Skeletal muscle tissue (tissue), 4 donors: ENCODE results near the gene MAP3K9. TPM values are rescaled to one million over a fixed set of nuclear protein-coding genes. Genes with fewer than 3 reads are reported as not detected.

ENCODE experiments used
- H3K27ac ChIP-seq: one replicate; pipeline ENCODE4 v1.7.0; 2013; ENCODE audit warnings: mild to moderate bottlenecking, low read depth, low read length, inconsistent platforms
- H3K27me3 ChIP-seq, 3 donors: one replicate each; pipeline ENCODE4 v1.7.0; 2013; ENCODE audit warnings: low read length in 3 of 3; ENCODE audit not compliant: control insufficient read depth in 3 of 3, insufficient read depth in 3 of 3
- H3K36me3 ChIP-seq, 3 donors: one replicate each; pipeline ENCODE4 v1.7.0; 2013; ENCODE audit warnings: low read length in 3 of 3; ENCODE audit not compliant: control insufficient read depth in 3 of 3, insufficient read depth in 3 of 3
- H3K4me1 ChIP-seq, 3 donors: one replicate each; pipeline ENCODE4 v1.7.0; 2013; ENCODE audit warnings: low read length in 3 of 3, mild to moderate bottlenecking in 3 of 3; ENCODE audit not compliant: control insufficient read depth in 3 of 3, insufficient read depth in 3 of 3
- H3K4me3 ChIP-seq, 3 donors: one replicate each; pipeline ENCODE4 v1.7.0; 2013; ENCODE audit warnings: low read length in 3 of 3
- H3K9ac ChIP-seq, 3 donors: one replicate each; pipeline ENCODE4 v1.7.0; 2013; ENCODE audit warnings: low read length in 3 of 3, mild to moderate bottlenecking in 3 of 3, moderate library complexity in 2 of 3, low read depth in 1 of 3
- H3K9me3 ChIP-seq, 3 donors: one replicate each; pipeline ENCODE4 v1.7.0; 2013; ENCODE audit warnings: low read length in 3 of 3; ENCODE audit not compliant: control insufficient read depth in 3 of 3
- total RNA-seq: library from RNA; depleted of rRNA; stranded (reverse); fragments of >200 nt; gene quantifications from one replicate; pipeline ENCODE4 v1.2.3, GENCODE V29; 2014
- donor health status: Osteomylitis.

The MAP3K9 gene
- total RNA-seq, 1 donor from 2014 or later: under 0.01 TPM

GRCh38 chr14:70696026-70696425, 113.3 kb downstream of the MAP3K9 start:
- no peak overlapping the region for H3K4me3 ChIP-seq
- no peaks in the 10 kb centered on the region for H3K27me3 ChIP-seq
- no peaks in the 10 kb centered on the region for H3K36me3 ChIP-seq
- H3K9me3 ChIP-seq: no peaks in the 10 kb centered on the region
- H3K27ac ChIP-seq: no peak overlapping the region
- H3K9ac ChIP-seq: no peak overlapping the region
- peaks cover 0 to 10% (median 0%) of the 10 kb centered on the region in 3 donors for H3K4me1 ChIP-seq

GRCh38 chr14:70692210-70692609, 117.1 kb downstream of the MAP3K9 start:
- Histone ChIP-seq H3K36me3 (no peaks in the 10 kb centered on the region), H3K9me3 (no peaks in the 10 kb centered on the region), H3K27me3 (no peaks in the 10 kb centered on the region), H3K4me1 (no peaks in the 10 kb centered on the region), H3K9ac (no peak overlapping the region), H3K4me3 (no peak overlapping the region), H3K27ac (no peak overlapping the region)

- Histone ChIP-seq H3K27me3 (no peaks in the 10 kb centered on the region), H3K9ac (no peak overlapping the region), H3K4me3 (no peak overlapping the region), H3K4me1 (no peaks in the 10 kb centered on the region), H3K27ac (no peak overlapping the region), H3K36me3 (no peaks in the 10 kb centered on the region), H3K9me3 (no peaks in the 10 kb centered on the region)
Measured at GRCh38 chr14:70685474-70686197, 123.7 kb downstream of the MAP3K9 start.

DNA sequence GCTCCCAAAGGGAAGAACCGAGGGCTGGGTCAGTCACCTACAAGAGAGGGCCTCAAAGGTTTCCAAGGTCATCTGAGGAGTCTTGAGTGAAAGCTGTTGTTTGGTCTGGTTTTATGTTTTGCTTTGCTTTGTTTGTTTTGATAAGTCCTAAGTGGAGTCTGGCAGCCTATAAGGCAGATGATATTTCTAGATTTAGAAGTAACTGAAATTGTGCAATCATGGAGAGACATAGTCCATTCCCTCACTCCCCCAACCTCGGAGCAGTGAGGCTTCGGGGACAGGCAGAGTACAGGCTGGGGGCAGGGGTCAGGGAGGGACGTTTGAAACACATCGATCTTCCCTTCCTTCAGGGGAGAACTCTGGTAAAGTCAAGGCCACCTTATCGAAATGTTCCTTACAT, 125.3 kb downstream of the MAP3K9 start:
- Histone ChIP-seq H3K27me3 (no peaks in the 10 kb centered on the region), H3K4me3 (no peak overlapping the region), H3K9ac (no peak overlapping the region), H3K36me3 (no peaks in the 10 kb centered on the region), H3K9me3 (no peaks in the 10 kb centered on the region), H3K27ac (no peak overlapping the region), H3K4me1 (no peaks in the 10 kb centered on the region)

DNA sequence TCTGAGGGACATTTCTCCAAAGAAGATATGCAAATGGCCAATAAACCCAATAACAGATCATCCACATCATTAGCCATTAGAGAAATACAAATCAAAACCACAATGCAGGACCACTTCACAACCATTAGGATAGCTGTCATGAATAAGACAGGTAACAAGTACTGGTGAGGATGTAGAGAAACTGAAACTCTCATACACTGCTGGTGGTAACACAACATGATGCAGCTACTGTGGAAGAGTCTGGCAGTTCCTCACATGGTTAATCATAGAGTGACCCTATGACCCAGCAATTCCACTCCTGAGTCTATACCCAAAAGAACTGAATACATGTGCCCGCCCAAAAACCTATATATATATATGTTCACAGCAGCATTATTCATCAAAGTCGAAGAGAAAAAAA, 128.6 kb downstream of the MAP3K9 start:
- Histone ChIP-seq H3K36me3 (no peaks in the 10 kb centered on the region), H3K9ac (no peak overlapping the region), H3K27me3 (no peaks in the 10 kb centered on the region), H3K27ac (no peak overlapping the region), H3K9me3 (no peaks in the 10 kb centered on the region), H3K4me1 (no peaks in the 10 kb centered on the region), H3K4me3 (no peak overlapping the region)

GRCh38 chr14:70677341-70677740, 132.0 kb downstream of the MAP3K9 start:
- H3K4me1 ChIP-seq: no peaks in the 10 kb centered on the region
- H3K36me3 ChIP-seq: no peaks in the 10 kb centered on the region
- H3K27me3 ChIP-seq: no peaks in the 10 kb centered on the region
- H3K27ac ChIP-seq: no peak overlapping the region
- H3K9ac ChIP-seq: no peak overlapping the region
- H3K9me3 ChIP-seq: no peaks in the 10 kb centered on the region
- no peak overlapping the region for H3K4me3 ChIP-seq

Other genes starting within 250 kb of the MAP3K9 start
- 45.4 TPM for gene MED6, start 208.9 kb downstream of the MAP3K9 start, total RNA-seq
- gene TTC9, start 167.6 kb downstream of the MAP3K9 start, total RNA-seq: 1.0 TPM
- gene PCNX1, start 97.9 kb upstream of the MAP3K9 start, total RNA-seq: 79.3 TPM